CD14-positive monocyte (primary cell): ENCODE measurements around the gene PLAAT3. TPM values are rescaled to one million over a fixed set of nuclear protein-coding genes. Genes with fewer than 3 reads are reported as not detected.
"Not testable (repeated sequence)": the region's sequence is repeated elsewhere in the genome, so short reads cannot be mapped to it uniquely, and the experiment has no call there.

Source experiments
- DNase-seq, 3 donors: peaks; one replicate each; pipeline ENCODE4 v3.0.0-alpha.2; 2011 to 2022
- H2AFZ ChIP-seq: 2 replicates; pipeline ENCODE4 v1.6.0; 2012; ENCODE audit warnings: mild to moderate bottlenecking, low read depth, low read length, inconsistent platforms; ENCODE audit not compliant: insufficient read depth, poor library complexity, severe bottlenecking
- H3K27ac ChIP-seq, 2 donors: 1 replicate in 1 of 2; 2 replicates in 1 of 2; pipeline ENCODE4 v1.5.1; 2012 to 2013; ENCODE audit warnings: low read length in 2 of 2, control low read depth in 1 of 2, inconsistent platforms in 1 of 2, low read depth in 1 of 2, mild to moderate bottlenecking in 1 of 2
- H3K27me3 ChIP-seq, 2 donors: one replicate each; pipeline versions ENCODE4 v1.6.0 to v1.6.1; 2011 to 2013; ENCODE audit warnings: low read length in 2 of 2; ENCODE audit not compliant: control insufficient read depth in 2 of 2, insufficient read depth in 2 of 2
- H3K36me3 ChIP-seq, 2 donors: replicated peaks in 1 of 2; 1 replicate in 1 of 2; 2 replicates in 1 of 2; pipeline versions ENCODE4 v1.5.1 to v1.6.1; 2012 to 2013; ENCODE audit warnings: low read length in 2 of 2, control low read depth in 1 of 2, inconsistent platforms in 1 of 2, mild to moderate bottlenecking in 1 of 2; ENCODE audit not compliant: insufficient read depth in 2 of 2, control insufficient read depth in 1 of 2
- H3K4me1 ChIP-seq, 2 donors: 1 replicate in 1 of 2; 2 replicates in 1 of 2; pipeline versions ENCODE4 v1.5.1 to v1.6.1; 2012 to 2013; ENCODE audit warnings: low read length in 2 of 2, control low read depth in 1 of 2, inconsistent platforms in 1 of 2, mild to moderate bottlenecking in 1 of 2, moderate library complexity in 1 of 2; ENCODE audit not compliant: insufficient read depth in 2 of 2, control insufficient read depth in 1 of 2
- H3K4me2 ChIP-seq: replicated peaks from 2 replicates; pipeline ENCODE3; 2012; ENCODE audit warnings: low read length, moderate library complexity, mild to moderate bottlenecking; ENCODE audit not compliant: poor library complexity, severe bottlenecking; ENCODE audit errors: extremely low read depth
- H3K4me3 ChIP-seq, 3 experiments: fragments of 200-600 bp in 1 of 3; sonication (generic) in 1 of 3; replicated peaks in 1 of 3; 1 replicate in 2 of 3; 2 replicates in 1 of 3; pipeline ENCODE4 v1.5.1; 2011 to 2013; ENCODE audit warnings: low read length in 3 of 3, mild to moderate bottlenecking in 3 of 3, control low read depth in 2 of 3, low read depth in 2 of 3, inconsistent platforms in 1 of 3, moderate library complexity in 1 of 3
- H3K79me2 ChIP-seq: 2 replicates; pipeline ENCODE4 v1.6.0; 2012; ENCODE audit warnings: mild to moderate bottlenecking, control low read depth, inconsistent platforms, low read length, moderate library complexity; ENCODE audit not compliant: insufficient read depth
- H3K9ac ChIP-seq: 2 replicates; pipeline ENCODE4 v1.6.0; 2017; ENCODE audit warnings: low read length, mild to moderate bottlenecking; ENCODE audit not compliant: insufficient read depth, poor library complexity, severe bottlenecking
- H3K9me3 ChIP-seq, 2 donors: replicated peaks in 1 of 2; 1 replicate in 1 of 2; 2 replicates in 1 of 2; pipeline versions ENCODE4 v1.5.1 to v1.6.1; 2012 to 2013; ENCODE audit warnings: low read length in 2 of 2, control low read depth in 1 of 2; ENCODE audit not compliant: control insufficient read depth in 1 of 2, insufficient read depth in 1 of 2
- H4K20me1 ChIP-seq: 2 replicates; pipeline ENCODE4 v1.6.0; 2012; ENCODE audit warnings: mild to moderate bottlenecking, low read length, control low read depth, moderate library complexity; ENCODE audit not compliant: insufficient read depth
- H3K27ac Mint-ChIP-seq, 7 donors: one replicate each; pipeline ENCODE4 v1.8.0; 2020; ENCODE audit warnings: mild to moderate bottlenecking in 7 of 7, mixed read lengths in 7 of 7, moderate library complexity in 6 of 7, inconsistent platforms in 2 of 7
- H3K27me3 Mint-ChIP-seq, 3 donors: one replicate each; pipeline ENCODE4 v1.8.0; 2021 to 2022; ENCODE audit warnings: low read depth in 3 of 3, mild to moderate bottlenecking in 3 of 3, mixed read lengths in 3 of 3, moderate library complexity in 3 of 3, inconsistent platforms in 1 of 3
- H3K36me3 Mint-ChIP-seq, 2 donors: one replicate each; pipeline ENCODE4 v1.8.0; 2020; ENCODE audit warnings: mixed read lengths in 2 of 2, inconsistent platforms in 1 of 2, mild to moderate bottlenecking in 1 of 2
- H3K4me1 Mint-ChIP-seq: one replicate; pipeline ENCODE4 v1.8.0; 2020; ENCODE audit warnings: mild to moderate bottlenecking, mixed read lengths
- H3K4me3 Mint-ChIP-seq, 2 donors: one replicate each; pipeline ENCODE4 v1.8.0; 2020; ENCODE audit warnings: mild to moderate bottlenecking in 2 of 2, mixed read lengths in 2 of 2, moderate library complexity in 1 of 2
- H3K9me3 Mint-ChIP-seq, 7 donors: one replicate each; pipeline ENCODE4 v1.8.0; 2020 to 2022; ENCODE audit warnings: mixed read lengths in 7 of 7, mild to moderate bottlenecking in 6 of 7, moderate library complexity in 6 of 7, inconsistent platforms in 2 of 7
- WGBS: methylation state at CpG from one replicate; pipeline ENCODE4 v1.1.5; 2013; ENCODE audit warnings: missing lambda C conversion rate; ENCODE audit not compliant: insufficient coverage; 5-methylcytosine and 5-hydroxymethylcytosine counted together
- intact Hi-C, 2 donors: fragments of 100-400 bp; cut with micrococcal nuclease; formaldehyde crosslinking; loops; one replicate each; pipeline versions ENCODE4 v1.15.0 to v1.15.1; 2023
- polyA plus RNA-seq, 3 donors: library from polyadenylated mRNA; depleted of rRNA in 1 of 3; unstranded in 2 of 3; stranded (reverse) in 1 of 3; fragments of 300-500 nt in 2 of 3; fragments of >200 nt in 1 of 3; fragmentation: Illumina TruSeq in 2 of 3; gene quantifications; 1 replicate in 2 of 3; 2 replicates in 1 of 3; pipeline ENCODE4 v1.2.3, GENCODE V29; 2012 to 2021
- TF ChIP-seq, protein P1 (sequence below): fragments of 200-600 bp; IDR thresholded peaks from one replicate; pipeline ENCODE4 v1.8.0; 2022; ENCODE audit warnings: antibody characterized with exemption, mild to moderate bottlenecking

PLAAT3 gene
- polyA plus RNA-seq, 3 donors: 20.2 to 67.3 (median 34.2) TPM

DNA sequence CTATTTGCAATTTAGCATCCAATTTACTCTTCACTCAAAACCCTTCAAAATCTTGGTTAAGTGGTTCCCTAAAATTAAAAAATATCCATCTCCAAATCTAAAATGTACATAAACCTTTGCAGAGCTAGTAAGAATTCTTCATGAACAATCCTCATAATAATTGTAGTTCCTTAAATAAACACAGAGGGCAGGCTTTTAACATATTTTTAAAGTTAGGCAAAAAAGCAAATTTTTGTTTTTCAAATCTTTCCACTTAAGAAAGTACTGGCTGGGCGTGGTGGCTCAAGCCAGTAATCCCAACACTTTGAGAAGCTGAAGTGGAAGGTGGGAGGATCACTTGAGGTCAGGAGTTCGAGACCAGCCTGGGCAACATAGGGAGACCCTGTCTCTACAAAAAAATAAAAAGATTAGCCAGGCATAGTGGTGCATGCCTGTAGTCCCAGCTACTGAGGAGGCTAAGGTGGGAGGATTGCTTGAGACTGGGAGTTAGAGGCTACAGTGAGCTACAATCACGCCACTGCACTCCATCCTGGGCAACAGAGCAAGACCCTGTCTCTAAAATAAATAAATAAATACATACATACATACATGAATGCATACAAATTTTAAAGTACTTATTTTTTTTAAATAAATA, 25.1 kb upstream of the PLAAT3 start:
- no peaks in the 10 kb centered on the region for H3K9me3 ChIP-seq
- Mint-ChIP-seq H3K9me3 (peaks cover 0 to 2% (median 0%) of the 10 kb centered on the region in 7 donors), H3K27me3 (no peaks in the 10 kb centered on the region), H3K4me1 (peaks cover 5% of the 10 kb centered on the region), H3K4me3 (no peak overlapping the region), H3K36me3 (peaks cover 57 to 69% of the 10 kb centered on the region in 2 donors), H3K27ac (peak overlapping the region in 2 of 7 donors; percentile 80 to 84)
- H3K79me2 ChIP-seq: peaks cover 23% of the 10 kb centered on the region
- no peak overlapping the region for H3K4me2 ChIP-seq
- no peaks in the 10 kb centered on the region for H4K20me1 ChIP-seq
- no peak overlapping the region for H3K4me3 ChIP-seq
- WGBS: no CpG with 5 or more reads among the region's 3 CpGs
- no peak overlapping the region for H3K27ac ChIP-seq
- H2AFZ ChIP-seq: no peak overlapping the region
- H3K4me1 ChIP-seq: peaks cover 4 to 6% of the 10 kb centered on the region in 2 donors
- TF ChIP-seq, protein P1, sequence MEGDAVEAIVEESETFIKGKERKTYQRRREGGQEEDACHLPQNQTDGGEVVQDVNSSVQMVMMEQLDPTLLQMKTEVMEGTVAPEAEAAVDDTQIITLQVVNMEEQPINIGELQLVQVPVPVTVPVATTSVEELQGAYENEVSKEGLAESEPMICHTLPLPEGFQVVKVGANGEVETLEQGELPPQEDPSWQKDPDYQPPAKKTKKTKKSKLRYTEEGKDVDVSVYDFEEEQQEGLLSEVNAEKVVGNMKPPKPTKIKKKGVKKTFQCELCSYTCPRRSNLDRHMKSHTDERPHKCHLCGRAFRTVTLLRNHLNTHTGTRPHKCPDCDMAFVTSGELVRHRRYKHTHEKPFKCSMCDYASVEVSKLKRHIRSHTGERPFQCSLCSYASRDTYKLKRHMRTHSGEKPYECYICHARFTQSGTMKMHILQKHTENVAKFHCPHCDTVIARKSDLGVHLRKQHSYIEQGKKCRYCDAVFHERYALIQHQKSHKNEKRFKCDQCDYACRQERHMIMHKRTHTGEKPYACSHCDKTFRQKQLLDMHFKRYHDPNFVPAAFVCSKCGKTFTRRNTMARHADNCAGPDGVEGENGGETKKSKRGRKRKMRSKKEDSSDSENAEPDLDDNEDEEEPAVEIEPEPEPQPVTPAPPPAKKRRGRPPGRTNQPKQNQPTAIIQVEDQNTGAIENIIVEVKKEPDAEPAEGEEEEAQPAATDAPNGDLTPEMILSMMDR: peak; percentile 70
- no peak overlapping the region for H3K9ac ChIP-seq
- no peaks in the 10 kb centered on the region for H3K27me3 ChIP-seq
- DNase-seq: no peak
- peaks cover 43 to 73% of the 10 kb centered on the region in 2 donors for H3K36me3 ChIP-seq
- intact Hi-C loops: no loop called here

DNA sequence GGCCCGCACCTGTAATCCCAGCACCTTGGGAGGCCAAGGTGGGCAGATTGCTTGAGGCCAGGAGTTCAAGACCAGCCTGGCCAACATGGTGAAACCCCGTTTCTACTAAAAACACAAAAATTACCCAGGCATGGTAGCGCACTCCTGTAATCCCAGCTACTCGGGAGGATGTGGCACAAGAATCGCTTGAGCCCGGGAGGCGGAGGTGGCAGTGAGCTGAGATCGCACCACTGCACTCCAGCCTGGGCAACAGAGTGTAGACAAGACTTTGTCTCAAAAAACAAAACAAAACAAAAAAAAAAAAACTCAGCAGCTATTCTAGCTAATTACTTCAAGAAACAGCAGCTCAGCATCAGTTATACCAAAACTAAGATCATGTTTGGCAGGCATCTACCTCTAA, 24.2 kb upstream of the PLAAT3 start:
- H3K27ac ChIP-seq, H3K9me3 Mint-ChIP-seq, H4K20me1 ChIP-seq, H3K9me3 ChIP-seq, H3K4me3 Mint-ChIP-seq, H3K4me2 ChIP-seq, intact Hi-C loops, H3K27me3 Mint-ChIP-seq, H3K4me3 ChIP-seq, DNase-seq, H3K27me3 ChIP-seq, H3K9ac ChIP-seq, H3K27ac Mint-ChIP-seq, H2AFZ ChIP-seq: not testable (repeated sequence)
- peaks cover 13% of the 10 kb centered on the region for H3K4me1 Mint-ChIP-seq
- Histone ChIP-seq H3K4me1 (peaks cover 10 to 15% of the 10 kb centered on the region in 2 donors), H3K36me3 (peaks cover 35 to 65% of the 10 kb centered on the region in 2 donors), H3K79me2 (peaks cover 23% of the 10 kb centered on the region)
- H3K36me3 Mint-ChIP-seq: peaks cover 51 to 62% of the 10 kb centered on the region in 2 donors
- WGBS: 95% methylated on average over 4 of the region's 8 CpGs
